ENCODE data around the gene METAP1D. TPM values are rescaled to one million over a fixed set of nuclear protein-coding genes. Genes with fewer than 3 reads are reported as not detected.
"Not testable (repeated sequence)": the region's sequence is repeated elsewhere in the genome, so short reads cannot be mapped to it uniquely, and the experiment has no call there.

The METAP1D gene
- total RNA-seq, 2 donors from 2014 or later: 11.6 to 13.6 TPM

DNA sequence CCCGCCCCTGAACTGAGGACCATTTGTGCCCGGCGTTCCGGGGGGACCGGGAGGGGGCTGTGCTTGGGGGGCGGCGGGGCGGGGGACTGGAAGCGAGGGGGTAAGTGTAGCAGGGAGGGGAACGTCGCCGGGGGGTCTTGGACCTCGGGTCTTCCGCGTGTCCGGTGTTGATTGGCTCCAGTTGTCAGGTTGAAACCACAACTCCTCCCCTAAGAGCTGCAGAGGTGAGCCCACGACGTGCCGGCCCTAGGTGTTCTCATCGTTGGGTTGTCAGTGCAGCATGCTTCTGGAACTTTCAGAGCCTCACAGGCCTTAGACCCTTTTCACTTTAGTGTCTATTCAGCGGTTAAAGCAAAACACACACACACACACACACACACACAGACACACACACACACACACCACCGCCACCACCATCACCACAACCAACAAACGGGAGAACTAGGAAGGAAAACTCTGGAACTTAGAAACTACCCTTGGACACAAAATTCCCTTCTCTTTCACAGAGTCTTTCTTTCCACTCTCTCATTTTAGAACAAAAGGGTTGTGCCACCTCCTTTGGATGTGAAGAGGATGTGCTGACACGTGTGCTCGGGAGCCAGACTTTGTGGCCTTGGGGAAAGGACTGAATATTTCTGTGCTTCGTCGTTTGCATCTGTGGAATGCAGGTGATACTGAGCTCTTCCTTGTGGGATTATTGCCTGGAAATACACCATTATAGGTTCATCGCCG, 109.7 kb downstream of the METAP1D start:
- TF ChIP-seq POLR2A (IDR thresholded peaks at IDR 0.05) (no peak), POLR2AphosphoS5 (IDR thresholded peaks at IDR 0.05) (no peak)
- TF ChIP-seq, protein P1, sequence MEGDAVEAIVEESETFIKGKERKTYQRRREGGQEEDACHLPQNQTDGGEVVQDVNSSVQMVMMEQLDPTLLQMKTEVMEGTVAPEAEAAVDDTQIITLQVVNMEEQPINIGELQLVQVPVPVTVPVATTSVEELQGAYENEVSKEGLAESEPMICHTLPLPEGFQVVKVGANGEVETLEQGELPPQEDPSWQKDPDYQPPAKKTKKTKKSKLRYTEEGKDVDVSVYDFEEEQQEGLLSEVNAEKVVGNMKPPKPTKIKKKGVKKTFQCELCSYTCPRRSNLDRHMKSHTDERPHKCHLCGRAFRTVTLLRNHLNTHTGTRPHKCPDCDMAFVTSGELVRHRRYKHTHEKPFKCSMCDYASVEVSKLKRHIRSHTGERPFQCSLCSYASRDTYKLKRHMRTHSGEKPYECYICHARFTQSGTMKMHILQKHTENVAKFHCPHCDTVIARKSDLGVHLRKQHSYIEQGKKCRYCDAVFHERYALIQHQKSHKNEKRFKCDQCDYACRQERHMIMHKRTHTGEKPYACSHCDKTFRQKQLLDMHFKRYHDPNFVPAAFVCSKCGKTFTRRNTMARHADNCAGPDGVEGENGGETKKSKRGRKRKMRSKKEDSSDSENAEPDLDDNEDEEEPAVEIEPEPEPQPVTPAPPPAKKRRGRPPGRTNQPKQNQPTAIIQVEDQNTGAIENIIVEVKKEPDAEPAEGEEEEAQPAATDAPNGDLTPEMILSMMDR (IDR thresholded peaks at IDR 0.05): no peak
- intact Hi-C loops (cut with DNase I): loop anchor here (10.0 kb wide), 1 partner anchor 535 kb away; no protein-coding TSS in a partner anchor
- no peak for DNase-seq (ENCODE audit: low spot score)
- 53% methylated on average over 26 of the region's 29 CpGs for WGBS
- H3K27ac ChIP-seq: no peak overlapping the region
- H3K9me3 ChIP-seq: no peaks in the 10 kb centered on the region
- peaks cover 20% of the 10 kb centered on the region for H3K27me3 ChIP-seq (replicated peaks; ENCODE audit: insufficient read depth)
- no peaks in the 10 kb centered on the region for H3K36me3 ChIP-seq
- no peaks in the 10 kb centered on the region for H3K4me1 ChIP-seq (replicated peaks)
- no peak overlapping the region for H3K4me3 ChIP-seq

DNA sequence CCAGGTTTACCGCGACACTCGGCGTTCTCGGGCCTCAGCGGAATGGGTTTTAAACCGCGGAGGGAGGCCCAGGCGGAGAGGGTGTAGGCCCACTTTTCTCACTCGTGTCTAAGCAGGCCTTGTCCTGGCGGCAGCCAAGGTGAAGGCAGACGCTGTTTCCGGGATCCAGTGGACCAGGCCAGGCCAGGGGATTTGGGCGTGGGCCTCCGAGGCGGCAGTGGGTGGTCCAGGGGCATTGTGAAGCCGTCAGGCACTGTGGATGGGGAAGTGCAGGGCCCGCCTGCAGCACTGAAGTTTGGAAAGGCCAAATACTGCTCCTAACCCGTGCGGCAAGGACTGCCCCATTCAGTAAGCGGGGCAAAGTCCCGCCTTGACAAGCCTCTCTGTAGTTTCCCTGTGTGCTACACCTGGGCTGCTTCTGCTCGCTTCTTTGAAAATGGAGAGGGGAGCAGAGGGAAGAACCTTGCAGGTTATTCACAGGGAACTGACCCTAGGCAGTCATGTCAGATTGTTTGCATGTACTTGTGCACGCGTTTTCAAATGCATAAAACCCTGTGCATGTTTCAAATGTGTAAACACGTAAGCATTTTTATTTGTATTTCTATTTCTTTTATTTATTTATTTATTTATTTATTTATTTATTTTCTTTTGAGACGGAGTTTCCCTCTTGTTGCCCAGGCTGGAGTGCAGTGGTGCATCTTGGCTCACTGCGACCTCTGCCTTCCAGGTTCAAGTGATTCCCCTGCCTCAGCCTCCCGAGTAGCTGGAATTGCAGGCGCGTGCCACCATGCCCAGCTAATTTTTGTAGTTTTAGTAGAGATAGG, 110.4 kb downstream of the METAP1D start:
- Histone ChIP-seq H3K27ac (no peak overlapping the region), H3K36me3 (no peaks in the 10 kb centered on the region), H3K4me3 (no peak overlapping the region), H3K27me3 (replicated peaks; ENCODE audit: insufficient read depth) (peaks cover 16% of the 10 kb centered on the region), H3K9me3 (no peaks in the 10 kb centered on the region), H3K4me1 (replicated peaks) (no peaks in the 10 kb centered on the region)
- no peak for DNase-seq (ENCODE audit: low spot score)
- WGBS: 87% methylated on average over 31 of the region's 31 CpGs
- no peak for TF ChIP-seq POLR2AphosphoS5 (IDR thresholded peaks at IDR 0.05)
- no peak for TF ChIP-seq POLR2A (IDR thresholded peaks at IDR 0.05)
- TF ChIP-seq, protein P1 (IDR thresholded peaks at IDR 0.05): no peak
- intact Hi-C loops (cut with DNase I): loop anchor here (5.0 to 10.0 kb wide), 2 partner anchors 513 to 535 kb away; no protein-coding TSS in a partner anchor

DNA sequence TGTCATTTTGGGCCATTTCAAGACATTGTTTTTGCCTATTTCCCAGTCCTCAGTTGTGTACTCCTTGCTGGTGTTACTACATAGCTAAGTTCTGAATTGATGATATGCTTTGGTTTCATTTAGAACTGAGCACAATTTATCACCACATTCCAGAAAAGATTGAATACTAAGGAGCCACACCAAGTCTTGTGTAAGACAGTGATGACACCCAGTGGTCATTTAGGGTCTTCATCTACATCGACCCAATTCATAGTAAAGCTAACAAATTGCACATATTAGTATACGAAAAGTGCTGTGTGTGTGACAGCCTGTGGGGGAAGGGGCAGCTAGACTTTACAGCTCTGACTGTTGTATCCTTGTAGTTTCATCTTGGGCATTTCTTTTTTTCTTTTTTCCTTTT, 113.9 kb downstream of the METAP1D start:
- intact Hi-C loops (cut with DNase I): loop anchor here (5.0 kb wide), 1 partner anchor 516 kb away; no protein-coding TSS in a partner anchor
- Histone ChIP-seq H3K27ac (no peak overlapping the region), H3K9me3 (no peaks in the 10 kb centered on the region), H3K4me1 (replicated peaks) (no peaks in the 10 kb centered on the region), H3K36me3 (no peaks in the 10 kb centered on the region), H3K27me3 (replicated peaks; ENCODE audit: insufficient read depth) (no peaks in the 10 kb centered on the region), H3K4me3 (no peak overlapping the region)
- no peak for DNase-seq (ENCODE audit: low spot score)
- TF ChIP-seq, protein P1 (IDR thresholded peaks at IDR 0.05): peak in 2 of 4 experiments; percentile 21 to 39
- TF ChIP-seq POLR2A (IDR thresholded peaks at IDR 0.05): no peak
- 35% methylated on average over 2 of the region's 2 CpGs for WGBS

DNA sequence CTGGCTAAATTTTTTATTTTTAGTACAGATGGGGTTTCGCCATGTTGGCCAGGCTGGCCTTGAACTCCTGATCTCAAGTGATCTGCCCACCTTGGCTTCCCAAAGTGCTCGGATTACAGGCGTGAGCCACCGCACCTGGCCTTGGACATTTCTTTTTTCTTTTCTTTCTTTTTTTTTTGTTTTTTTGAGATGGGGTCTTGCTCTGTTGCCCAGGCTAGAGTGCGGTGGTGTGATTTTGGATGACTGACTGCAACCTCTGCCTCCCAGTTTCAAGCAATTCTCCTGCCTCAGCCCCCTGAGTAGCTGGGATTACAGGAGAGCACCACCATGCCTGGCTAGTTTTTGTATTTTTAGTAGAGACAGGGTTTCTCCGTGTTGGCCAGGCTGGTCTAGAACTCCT, 114.4 kb downstream of the METAP1D start:
- H3K4me3 ChIP-seq; H3K27me3 ChIP-seq (replicated peaks; ENCODE audit: insufficient read depth); DNase-seq (ENCODE audit: low spot score); H3K27ac ChIP-seq; H3K36me3 ChIP-seq; H3K4me1 ChIP-seq (replicated peaks); H3K9me3 ChIP-seq: not testable (repeated sequence)
- 90% methylated on average over 6 of the region's 6 CpGs for WGBS
- intact Hi-C loops (cut with DNase I): loop anchor here (5.0 kb wide), 1 partner anchor 517 kb away; no protein-coding TSS in a partner anchor

DNA sequence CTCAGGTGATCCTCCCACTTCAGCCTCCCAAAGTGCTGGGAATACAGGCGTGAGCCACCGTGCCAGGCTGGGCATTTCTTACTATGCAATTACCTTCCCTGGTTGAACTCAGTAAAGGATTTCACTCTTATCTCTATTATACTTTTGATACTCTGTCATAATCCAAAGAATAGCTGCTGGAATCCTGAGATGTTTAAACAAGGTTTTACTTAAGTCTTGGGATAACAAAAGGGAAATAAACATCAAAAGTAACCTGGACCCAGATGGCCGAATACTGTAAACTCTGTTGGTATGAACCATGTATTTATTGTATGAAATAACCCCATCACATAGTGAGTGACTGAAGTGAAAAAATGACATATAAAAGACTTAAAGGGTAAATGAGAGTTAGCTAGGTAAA, 114.8 kb downstream of the METAP1D start:
- Histone ChIP-seq H3K9me3 (no peaks in the 10 kb centered on the region), H3K4me3 (no peak overlapping the region), H3K36me3 (no peaks in the 10 kb centered on the region), H3K4me1 (replicated peaks) (no peaks in the 10 kb centered on the region), H3K27me3 (replicated peaks; ENCODE audit: insufficient read depth) (no peaks in the 10 kb centered on the region), H3K27ac (no peak overlapping the region)
- DNase-seq (ENCODE audit: low spot score): no peak
- intact Hi-C loops (cut with DNase I): loop anchor here (5.0 kb wide), 1 partner anchor 517 kb away; no protein-coding TSS in a partner anchor
- WGBS: 78% methylated on average over 3 of the region's 3 CpGs
- TF ChIP-seq POLR2AphosphoS5 (IDR thresholded peaks at IDR 0.05) (no peak), POLR2A (IDR thresholded peaks at IDR 0.05) (no peak)
- TF ChIP-seq, protein P1 (IDR thresholded peaks at IDR 0.05): no peak

Measured in prostate gland (tissue), 2 donors.